Calu3 (cell line): Measurements from ENCODE around the gene MFSD8. TPM values are rescaled to one million over a fixed set of nuclear protein-coding genes. Genes with fewer than 3 reads are reported as not detected.
"Not testable (repeated sequence)": the region's sequence is repeated elsewhere in the genome, so short reads cannot be mapped to it uniquely, and the experiment has no call there.

Source experiments
- BruUV-seq: library from RNA; stranded (reverse); fragments of 400-500 nt; replicated peaks from 2 replicates; lab custom pipeline; 2021; lab: Mats Ljungman, UMichigan
- CTCF ChIA-PET: fragments of 300-600 bp; sonication (Branson Sonifier 250); formaldehyde crosslinking; loops from one replicate; lab custom pipeline; 2022; ENCODE audit warnings: antibody characterized with exemption; lab: Charles Lee
- DNase-seq: peaks from one replicate; pipeline ENCODE4 v3.0.0; 2022
- H3K27ac Mint-ChIP-seq: one replicate; pipeline ENCODE4 v1.8.0; 2022; ENCODE audit warnings: mixed read lengths; ENCODE audit not compliant: unreplicated experiment
- H3K27me3 Mint-ChIP-seq: one replicate; pipeline ENCODE4 v1.8.0; 2022; ENCODE audit warnings: mixed read lengths; ENCODE audit not compliant: unreplicated experiment
- H3K36me3 Mint-ChIP-seq: one replicate; pipeline ENCODE4 v1.8.0; 2022; ENCODE audit warnings: mild to moderate bottlenecking, moderate library complexity, mixed read lengths; ENCODE audit not compliant: insufficient read depth, unreplicated experiment
- H3K4me1 Mint-ChIP-seq: one replicate; pipeline ENCODE4 v1.8.0; 2022; ENCODE audit warnings: mild to moderate bottlenecking, low read depth, mixed read lengths; ENCODE audit not compliant: unreplicated experiment
- H3K4me3 Mint-ChIP-seq: one replicate; pipeline ENCODE4 v1.8.0; 2022; ENCODE audit warnings: mild to moderate bottlenecking, low read depth, moderate library complexity, mixed read lengths; ENCODE audit not compliant: unreplicated experiment
- H3K9me3 Mint-ChIP-seq: one replicate; pipeline ENCODE4 v1.8.0; 2022; ENCODE audit warnings: low read depth, mixed read lengths; ENCODE audit not compliant: unreplicated experiment
- intact Hi-C: fragments of 100-400 bp; cut with micrococcal nuclease; formaldehyde crosslinking; loops from one replicate; pipeline ENCODE4 v1.10.0; 2022; ENCODE audit not compliant: unreplicated experiment
- total RNA-seq: library from RNA; stranded (reverse); gene quantifications from 2 replicates; pipeline ENCODE4 v1.2.3, GENCODE V29; 2022
- TF ChIP-seq, protein P1 (sequence below): fragments of 200-600 bp; IDR thresholded peaks from one replicate; pipeline ENCODE4 v1.8.0; 2022; ENCODE audit warnings: antibody characterized with exemption; ENCODE audit not compliant: unreplicated experiment

The MFSD8 gene
- total RNA-seq, 1 experiment from 2014 or later, result 25.4 TPM

DNA sequence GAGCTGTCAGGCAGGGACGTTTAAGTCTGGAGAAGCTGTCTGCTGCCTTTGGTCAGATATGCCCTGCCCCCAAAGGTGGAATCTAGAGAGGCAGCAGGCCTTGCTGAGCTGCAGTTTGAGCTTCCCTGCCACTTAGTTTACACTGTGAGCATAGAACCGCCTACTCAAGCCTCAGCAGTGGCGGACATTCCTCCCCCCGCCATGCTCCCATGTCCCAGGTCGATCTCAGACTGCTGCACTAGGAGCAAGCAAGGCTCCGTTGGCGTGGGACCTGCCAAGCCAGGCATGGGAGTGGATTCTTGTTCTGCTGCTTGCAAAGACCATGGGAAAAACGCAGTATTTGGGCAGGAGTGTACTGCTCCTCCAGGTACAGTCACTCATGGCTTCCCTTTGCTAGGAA is 59.9 kb downstream of the MFSD8 start:
- Mint-ChIP-seq H3K4me3 (no peak overlapping the region), H3K9me3 (peaks cover 8% of the 10 kb centered on the region), H3K36me3 (no peaks in the 10 kb centered on the region), H3K27me3 (no peaks in the 10 kb centered on the region), H3K4me1 (no peaks in the 10 kb centered on the region), H3K27ac (no peak overlapping the region)
- TF ChIP-seq, protein P1, sequence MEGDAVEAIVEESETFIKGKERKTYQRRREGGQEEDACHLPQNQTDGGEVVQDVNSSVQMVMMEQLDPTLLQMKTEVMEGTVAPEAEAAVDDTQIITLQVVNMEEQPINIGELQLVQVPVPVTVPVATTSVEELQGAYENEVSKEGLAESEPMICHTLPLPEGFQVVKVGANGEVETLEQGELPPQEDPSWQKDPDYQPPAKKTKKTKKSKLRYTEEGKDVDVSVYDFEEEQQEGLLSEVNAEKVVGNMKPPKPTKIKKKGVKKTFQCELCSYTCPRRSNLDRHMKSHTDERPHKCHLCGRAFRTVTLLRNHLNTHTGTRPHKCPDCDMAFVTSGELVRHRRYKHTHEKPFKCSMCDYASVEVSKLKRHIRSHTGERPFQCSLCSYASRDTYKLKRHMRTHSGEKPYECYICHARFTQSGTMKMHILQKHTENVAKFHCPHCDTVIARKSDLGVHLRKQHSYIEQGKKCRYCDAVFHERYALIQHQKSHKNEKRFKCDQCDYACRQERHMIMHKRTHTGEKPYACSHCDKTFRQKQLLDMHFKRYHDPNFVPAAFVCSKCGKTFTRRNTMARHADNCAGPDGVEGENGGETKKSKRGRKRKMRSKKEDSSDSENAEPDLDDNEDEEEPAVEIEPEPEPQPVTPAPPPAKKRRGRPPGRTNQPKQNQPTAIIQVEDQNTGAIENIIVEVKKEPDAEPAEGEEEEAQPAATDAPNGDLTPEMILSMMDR, result no peak
- CTCF ChIA-PET, result no interaction called here
- intact Hi-C loops, result no loop called here
- BruUV-seq, result no TSS peak
- no peak for DNase-seq

DNA sequence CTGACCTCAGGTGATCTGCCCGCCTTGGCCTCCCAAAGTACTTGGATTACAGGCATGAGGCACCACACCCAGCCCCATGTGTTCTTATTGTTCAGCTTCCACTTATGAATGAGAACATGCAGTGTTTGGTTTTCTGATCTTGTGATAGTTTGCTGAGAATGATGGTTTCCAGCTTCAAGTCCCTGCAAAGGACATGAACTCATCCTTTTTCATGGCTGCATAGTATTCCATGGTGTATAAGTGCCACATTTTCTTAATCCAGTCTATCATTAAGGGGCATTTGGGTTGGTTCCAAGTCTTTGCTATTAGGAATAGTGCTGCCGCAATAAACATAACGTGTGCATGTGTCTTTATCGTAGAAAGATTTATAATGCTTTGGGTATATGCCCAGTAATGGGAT is 65.3 kb downstream of the MFSD8 start:
- BruUV-seq, H3K27me3 Mint-ChIP-seq: not testable (repeated sequence)

DNA sequence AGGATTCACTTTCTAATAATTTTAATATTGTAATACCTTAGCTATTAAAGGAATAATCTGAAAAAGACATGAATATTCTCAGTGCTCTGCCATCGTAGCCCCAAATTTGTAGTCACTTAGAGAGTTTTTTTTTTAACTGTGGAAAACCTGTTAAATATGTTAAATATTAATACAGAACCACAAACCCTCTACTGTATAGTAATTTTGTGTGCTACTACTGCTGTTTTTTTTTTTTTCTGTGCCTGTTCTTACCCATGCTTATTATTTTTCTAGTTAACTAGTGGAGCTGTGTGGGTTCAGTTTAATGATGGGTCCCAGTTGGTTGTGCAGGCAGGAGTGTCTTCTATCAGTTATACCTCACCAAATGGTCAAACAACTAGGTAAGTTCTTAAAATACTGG is 68.4 kb downstream of the MFSD8 start:
- Mint-ChIP-seq H3K9me3 (no peaks in the 10 kb centered on the region), H3K4me1 (no peaks in the 10 kb centered on the region), H3K4me3 (no peak overlapping the region), H3K36me3 (no peaks in the 10 kb centered on the region), H3K27me3 (no peaks in the 10 kb centered on the region), H3K27ac (no peak overlapping the region)
- CTCF ChIA-PET, result no interaction called here
- BruUV-seq, result no TSS peak
- no peak for DNase-seq
- TF ChIP-seq, protein P1, result no peak
- intact Hi-C loops, result no loop called here

More for the DNA sequence above, 65.3 kb downstream of the MFSD8 start:
- H3K9me3 Mint-ChIP-seq, H3K4me1 Mint-ChIP-seq, H3K36me3 Mint-ChIP-seq, H3K4me3 Mint-ChIP-seq, intact Hi-C loops, DNase-seq, H3K27ac Mint-ChIP-seq: not testable (repeated sequence)
- CTCF ChIA-PET, result interaction anchor here (0.6 kb wide), 1 partner anchor 28 kb away, joined by 4 read pairs; no protein-coding TSS in a partner anchor

DNA sequence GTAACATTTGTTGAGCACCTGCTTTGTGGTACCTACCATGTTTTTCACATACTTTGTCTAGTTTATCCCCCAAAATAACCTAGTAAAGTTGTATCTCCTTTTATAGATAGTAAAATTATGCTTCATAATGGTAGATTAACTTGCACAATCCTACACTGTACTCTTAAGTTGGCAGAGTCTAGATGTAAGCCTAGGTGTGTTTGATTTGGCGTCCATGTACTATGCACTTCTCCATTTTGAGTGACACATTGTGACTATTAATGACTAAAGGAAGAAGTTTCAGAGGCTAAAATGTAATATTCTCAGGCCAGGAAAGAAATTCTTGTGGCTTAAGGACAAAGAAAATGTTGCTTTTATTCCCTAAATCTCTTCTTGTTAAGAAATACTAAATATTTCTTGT is 68.9 kb downstream of the MFSD8 start:
- H3K9me3 Mint-ChIP-seq, result no peaks in the 10 kb centered on the region
- intact Hi-C loops, result no loop called here
- BruUV-seq, result no TSS peak
- TF ChIP-seq, protein P1, result no peak
- H3K4me3 Mint-ChIP-seq, result no peak overlapping the region
- no peak for DNase-seq
- no peak overlapping the region for H3K27ac Mint-ChIP-seq
- no peaks in the 10 kb centered on the region for H3K36me3 Mint-ChIP-seq
- H3K27me3 Mint-ChIP-seq, result no peaks in the 10 kb centered on the region
- no peaks in the 10 kb centered on the region for H3K4me1 Mint-ChIP-seq
- CTCF ChIA-PET, result no interaction called here

DNA sequence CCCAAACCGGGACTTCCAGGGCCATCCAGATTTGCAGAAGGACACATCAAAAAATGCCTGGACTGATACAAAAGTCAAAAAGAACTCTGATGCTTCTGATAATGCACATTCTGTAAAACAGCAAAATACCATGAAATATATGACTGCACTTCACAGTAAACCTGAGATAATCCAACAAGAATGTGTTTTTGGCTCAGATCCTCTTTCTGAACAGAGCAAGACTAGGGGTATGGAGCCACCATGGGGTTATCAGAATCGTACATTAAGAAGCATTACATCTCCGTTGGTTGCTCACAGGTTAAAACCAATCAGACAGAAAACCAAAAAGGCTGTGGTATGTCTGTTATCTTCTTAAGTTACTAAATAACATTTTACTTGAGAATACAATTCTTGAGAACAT is 75.1 kb downstream of the MFSD8 start:
- CTCF ChIA-PET, result no interaction called here
- no peaks in the 10 kb centered on the region for H3K4me1 Mint-ChIP-seq
- TF ChIP-seq, protein P1, result no peak
- DNase-seq, result no peak
- H3K4me3 Mint-ChIP-seq, result no peak overlapping the region
- intact Hi-C loops, result no loop called here
- H3K27me3 Mint-ChIP-seq, result no peaks in the 10 kb centered on the region
- peaks cover 12% of the 10 kb centered on the region for H3K36me3 Mint-ChIP-seq
- BruUV-seq, result no TSS peak
- H3K27ac Mint-ChIP-seq, result no peak overlapping the region
- no peaks in the 10 kb centered on the region for H3K9me3 Mint-ChIP-seq
